ENCODE measurements around the gene GRM7. TPM values are rescaled to one million over a fixed set of nuclear protein-coding genes. Genes with fewer than 3 reads are reported as not detected.

The GRM7 gene
- total RNA-seq, 6 donors from 2014 or later, result 0.46 to 8.6 TPM; not detected in 4

- ATAC-seq (ENCODE audit: low FRiP score in 2 of 2) (no peak), DNase-seq (no peak)
- Histone ChIP-seq H3K36me3 (no peaks in the 10 kb centered on the region), H3K4me1 (no peaks in the 10 kb centered on the region), H3K4me3 (no peak overlapping the region), H3K27ac (no peak overlapping the region), H3K27me3 (no peaks in the 10 kb centered on the region), H3K9me3 (no peaks in the 10 kb centered on the region)
- TF ChIP-seq CTCF (IDR thresholded peaks at IDR 0.05), result no peak
- TF ChIP-seq EP300 (IDR thresholded peaks at IDR 0.05), result no peak
- TF ChIP-seq POLR2AphosphoS5 (IDR thresholded peaks at IDR 0.05), result no peak
- TF ChIP-seq POLR2A (IDR thresholded peaks at IDR 0.05), result no peak
- 93 to 95% methylated on average over 2 of the region's 2 CpGs for WGBS, 2 donors
Observed at GRCh38 chr3:7565574-7565973, 704.7 kb downstream of the GRM7 start.

GRCh38 chr3:7567160-7567559, 706.2 kb downstream of the GRM7 start:
- H3K4me1 ChIP-seq, result no peaks in the 10 kb centered on the region
- ATAC-seq (ENCODE audit: low FRiP score in 2 of 2) (no peak), DNase-seq (no peak)
- TF ChIP-seq CTCF (IDR thresholded peaks at IDR 0.05) (no peak), EP300 (IDR thresholded peaks at IDR 0.05) (no peak), POLR2AphosphoS5 (IDR thresholded peaks at IDR 0.05) (no peak), POLR2A (IDR thresholded peaks at IDR 0.05) (no peak)
- no peak overlapping the region for H3K4me3 ChIP-seq
- H3K36me3 ChIP-seq, result no peaks in the 10 kb centered on the region
- H3K27ac ChIP-seq, result no peak overlapping the region
- no peaks in the 10 kb centered on the region for H3K27me3 ChIP-seq
- peaks cover 0 to 3% (median 0%) of the 10 kb centered on the region in 4 donors for H3K9me3 ChIP-seq

- DNase-seq (peak in 1 of 2 donors; percentile 73), ATAC-seq (ENCODE audit: low FRiP score in 2 of 2) (no peak)
- H3K4me1 ChIP-seq, result no peaks in the 10 kb centered on the region
- H3K9me3 ChIP-seq, result peaks cover 0 to 3% (median 0%) of the 10 kb centered on the region in 4 donors
- no peak overlapping the region for H3K4me3 ChIP-seq
- no peaks in the 10 kb centered on the region for H3K27me3 ChIP-seq
- no peaks in the 10 kb centered on the region for H3K36me3 ChIP-seq
- 97 to 98% methylated on average over 18 to 25 of the region's 34 CpGs for WGBS, 2 donors
- no peak overlapping the region for H3K27ac ChIP-seq
- no peak for TF ChIP-seq POLR2A (IDR thresholded peaks at IDR 0.05)
- no peak for TF ChIP-seq EP300 (IDR thresholded peaks at IDR 0.05)
- TF ChIP-seq POLR2AphosphoS5 (IDR thresholded peaks at IDR 0.05), result no peak
- no peak for TF ChIP-seq CTCF (IDR thresholded peaks at IDR 0.05)
Observed at GRCh38 chr3:7568526-7569184, 707.7 kb downstream of the GRM7 start.

GRCh38 chr3:7573330-7573729, 712.4 kb downstream of the GRM7 start:
- Histone ChIP-seq H3K27me3 (no peaks in the 10 kb centered on the region), H3K9me3 (peaks cover 0 to 3% (median 0%) of the 10 kb centered on the region in 4 donors), H3K4me1 (no peaks in the 10 kb centered on the region), H3K36me3 (no peaks in the 10 kb centered on the region), H3K4me3 (no peak overlapping the region), H3K27ac (no peak overlapping the region)
- TF ChIP-seq POLR2AphosphoS5 (IDR thresholded peaks at IDR 0.05), result no peak
- TF ChIP-seq EP300 (IDR thresholded peaks at IDR 0.05), result no peak
- TF ChIP-seq POLR2A (IDR thresholded peaks at IDR 0.05), result no peak
- TF ChIP-seq CTCF (IDR thresholded peaks at IDR 0.05), result no peak
- no peak for DNase-seq
- ATAC-seq (ENCODE audit: low FRiP score in 2 of 2), result no peak
- 79 to 86% methylated on average over 2 of the region's 2 CpGs for WGBS, 2 donors

GRCh38 chr3:7574435-7574834, 713.5 kb downstream of the GRM7 start:
- Histone ChIP-seq H3K27me3 (no peaks in the 10 kb centered on the region), H3K4me3 (no peak overlapping the region), H3K4me1 (no peaks in the 10 kb centered on the region), H3K36me3 (no peaks in the 10 kb centered on the region), H3K27ac (no peak overlapping the region), H3K9me3 (peaks cover 0 to 3% (median 0%) of the 10 kb centered on the region in 4 donors)
- DNase-seq, result no peak
- TF ChIP-seq EP300 (IDR thresholded peaks at IDR 0.05) (no peak), POLR2AphosphoS5 (IDR thresholded peaks at IDR 0.05) (no peak), POLR2A (IDR thresholded peaks at IDR 0.05) (no peak), CTCF (IDR thresholded peaks at IDR 0.05) (no peak)
- ATAC-seq (ENCODE audit: low FRiP score in 2 of 2), result no peak
- 81 to 93% methylated on average over 5 of the region's 5 CpGs for WGBS, 2 donors
